ENCODE data around the gene CDH5. TPM values are rescaled to one million over a fixed set of nuclear protein-coding genes. Genes with fewer than 3 reads are reported as not detected.

The CDH5 gene
- total and polyA plus RNA-seq, 2 of the 8 experiments (the other 6 are each of a cell fraction or from before 2014, with no cell fraction given): 0.32 TPM

- WGBS, 2 experiments (ENCODE audit: extremely low coverage in 1 of 2, insufficient coverage in 1 of 2, insufficient read length in 1 of 2, insufficient replicate concordance in 2 of 2, low coverage in 1 of 2, low lambda C conversion rate in 2 of 2, missing lambda C conversion rate in 1 of 2): 89% methylated on average over 20 of the region's 20 CpGs; no CpG with 5 or more reads in 1 of the 2 experiments
- 0 out of 2 replicates have a peak overlapping the region, but pooled peaks have one; percentile 72 for H2BK20ac ChIP-seq (ENCODE audit: low read length)
- H4K5ac ChIP-seq (ENCODE audit: insufficient read length, low read depth, low read length): no peak overlapping the region
- ChIA-PET CTCF (ENCODE audit: partially characterized antibody) (interaction anchor here (1.2 to 11.3 kb wide), 5 partner anchors 10 to 77 kb away, joined by 3 to 226 read pairs (median 4); no protein-coding TSS in a partner anchor), POLR2A (ENCODE audit: partially characterized antibody) (interaction anchor here (0.6 to 0.9 kb wide), 2 partner anchors 10 to 648 kb away, joined by 3 to 4 read pairs; no protein-coding TSS in a partner anchor)
- peaks cover 0 to 2% (median under 1%) of the 10 kb centered on the region in 4 experiments; a peak in 3 of 7 replicates for H3K27me3 ChIP-seq (replicated peaks in 1 of 4; ENCODE audit: control insufficient read depth in 3 of 4, extremely low read depth in 1 of 4, insufficient read depth in 3 of 4, low read length in 3 of 4)
- FAIRE-seq (no peak), DNase-seq (ENCODE audit: low read depth in 1 of 2, low spot score in 2 of 2) (no peak)
- H2BK12ac ChIP-seq (ENCODE audit: low read depth, low read length): peak overlapping the region; percentile 85; the same call in 1 of the 2 replicates
- H4K8ac ChIP-seq (ENCODE audit: extremely low read depth, insufficient read depth, low read length): no peak overlapping the region; the same call in 1 of the 2 replicates
- 0 out of 4 replicates have a peak, but pooled peaks cover 0 to 3% of the 10 kb centered on the region in 2 experiments for H3K9me3 ChIP-seq (ENCODE audit: insufficient read depth in 2 of 2, low read depth in 1 of 2, low read length in 1 of 2)
- H2AFZ ChIP-seq (ENCODE audit: low read length): peak overlapping the region; percentile 29; the same call in 1 of the 2 replicates
- H2BK120ac ChIP-seq (replicated peaks; ENCODE audit: low read depth, low read length): no peak overlapping the region
- no peaks in the 10 kb centered on the region for H4K20me1 ChIP-seq (replicated peaks in 1 of 2; ENCODE audit: control insufficient read depth in 1 of 2, insufficient read depth in 2 of 2, low read length in 2 of 2)
- H2BK15ac ChIP-seq (ENCODE audit: low read length): peak overlapping the region; percentile 81; the same call in 1 of the 2 replicates
- H3K23ac ChIP-seq (ENCODE audit: insufficient read length): no peak overlapping the region
- H3K4me1 ChIP-seq (replicated peaks in 1 of 4; ENCODE audit: control insufficient read depth in 3 of 4, insufficient read depth in 4 of 4, low read length in 3 of 4): peaks cover 0 to 5% (median 1%) of the 10 kb centered on the region in 4 experiments; a peak in 2 of 7 replicates
- H2BK5ac ChIP-seq (ENCODE audit: low read depth, low read length): no peak overlapping the region
- no peaks in the 10 kb centered on the region; the same call in 1 of the 2 replicates for H3K79me1 ChIP-seq (ENCODE audit: low read depth, low read length)
- H3K4me2 ChIP-seq (ENCODE audit: insufficient read depth in 1 of 2, low read depth in 2 of 2, low read length in 2 of 2): no peak overlapping the region
- no peak overlapping the region for H3K56ac ChIP-seq (replicated peaks; ENCODE audit: insufficient read length, low read depth, low read length)
- H3K4ac ChIP-seq (replicated peaks; ENCODE audit: insufficient read length, low read depth, low read length): no peak overlapping the region
- no peak overlapping the region for H3K9ac ChIP-seq (replicated peaks in 1 of 4; ENCODE audit: extremely low read depth in 1 of 4, low read depth in 3 of 4, low read length in 3 of 4)
- H3K14ac ChIP-seq (ENCODE audit: insufficient read length): no peak overlapping the region
- no peak overlapping the region for H3K18ac ChIP-seq (ENCODE audit: extremely low read depth, low read length)
- H3K36me3 ChIP-seq (ENCODE audit: control insufficient read depth in 2 of 4, insufficient read depth in 4 of 4, low read length in 3 of 4): no peaks in the 10 kb centered on the region
- H3K4me3 ChIP-seq (ENCODE audit: extremely low read depth in 1 of 4, insufficient read depth in 2 of 4, low read depth in 3 of 4, low read length in 4 of 4): no peak overlapping the region
- no peak overlapping the region for H4K91ac ChIP-seq (replicated peaks; ENCODE audit: insufficient read length, low read length)
- no peaks in the 10 kb centered on the region for H3K79me2 ChIP-seq (ENCODE audit: control insufficient read depth in 1 of 2, insufficient read depth in 2 of 2, low read length in 2 of 2)
- no peak overlapping the region for H2AK5ac ChIP-seq (ENCODE audit: low read depth, low read length)
- H3K23me2 ChIP-seq (ENCODE audit: low read depth, low read length): no peaks in the 10 kb centered on the region
- H3K27ac ChIP-seq (ENCODE audit: low read depth, low read length): no peak overlapping the region
Measured at GRCh38 chr16:66400503-66401380, 34.3 kb downstream of the CDH5 start.
